ENCODE measurements around the gene TMEM132D.

TMEM132D gene

GRCh38 chr12:129927316-129927900 is 23.6 kb upstream of the TMEM132D start:
- no peaks in the 10 kb centered on the region for H3K36me3 Mint-ChIP-seq (ENCODE audit: low read depth)
- H3K4me1 Mint-ChIP-seq, result no peaks in the 10 kb centered on the region
- H3K9me3 Mint-ChIP-seq, result no peaks in the 10 kb centered on the region
- peaks cover 7% of the 10 kb centered on the region for H3K27me3 Mint-ChIP-seq (ENCODE audit: low read depth)
- H3K4me3 Mint-ChIP-seq, result no peak overlapping the region
- no peak overlapping the region for H3K27ac Mint-ChIP-seq
- TF ChIP-seq CTCF (IDR thresholded peaks at IDR 0.05; ENCODE audit: unreplicated experiment in 3 of 3), result no peak

- Mint-ChIP-seq H3K9me3 (no peaks in the 10 kb centered on the region), H3K4me3 (no peak overlapping the region), H3K4me1 (peaks cover 5% of the 10 kb centered on the region), H3K27me3 (ENCODE audit: low read depth) (peaks cover 84% of the 10 kb centered on the region), H3K36me3 (ENCODE audit: low read depth) (no peaks in the 10 kb centered on the region), H3K27ac (no peak overlapping the region)
- TF ChIP-seq CTCF (IDR thresholded peaks at IDR 0.05; ENCODE audit: unreplicated experiment in 3 of 3), result peak; percentile 85 to 95 (median 91)
These were observed 7.7 kb upstream of the TMEM132D start for GRCh38 chr12:129911428-129912049.

- Mint-ChIP-seq H3K27ac (no peak overlapping the region), H3K27me3 (ENCODE audit: low read depth) (peaks cover 96% of the 10 kb centered on the region), H3K4me3 (no peak overlapping the region), H3K4me1 (peaks cover 16% of the 10 kb centered on the region), H3K36me3 (ENCODE audit: low read depth) (no peaks in the 10 kb centered on the region), H3K9me3 (no peaks in the 10 kb centered on the region)
- TF ChIP-seq CTCF (IDR thresholded peaks at IDR 0.05; ENCODE audit: unreplicated experiment in 3 of 3), result no peak
These were observed 5.5 kb upstream of the TMEM132D start for GRCh38 chr12:129909051-129910020.

GRCh38 chr12:129903092-129903945 is 506 bp downstream of the TMEM132D start:
- no peaks in the 10 kb centered on the region for H3K9me3 Mint-ChIP-seq
- no peaks in the 10 kb centered on the region for H3K36me3 Mint-ChIP-seq (ENCODE audit: low read depth)
- peak overlapping the region; percentile 75 to 83 (median 77) for H3K4me3 Mint-ChIP-seq
- no peak overlapping the region for H3K27ac Mint-ChIP-seq
- H3K27me3 Mint-ChIP-seq (ENCODE audit: low read depth), result peaks cover 79% of the 10 kb centered on the region
- TF ChIP-seq CTCF (IDR thresholded peaks at IDR 0.05; ENCODE audit: unreplicated experiment in 3 of 3), result no peak
- peaks cover 17% of the 10 kb centered on the region for H3K4me1 Mint-ChIP-seq

- Mint-ChIP-seq H3K36me3 (ENCODE audit: low read depth) (no peaks in the 10 kb centered on the region), H3K27me3 (ENCODE audit: low read depth) (peaks cover 71% of the 10 kb centered on the region), H3K9me3 (no peaks in the 10 kb centered on the region), H3K4me3 (peak overlapping the region; percentile 75 to 83 (median 77)), H3K27ac (no peak overlapping the region), H3K4me1 (peaks cover 17% of the 10 kb centered on the region)
- TF ChIP-seq CTCF (IDR thresholded peaks at IDR 0.05; ENCODE audit: unreplicated experiment in 3 of 3), result no peak
These were observed 1.3 kb downstream of the TMEM132D start for GRCh38 chr12:129902371-129903091.

Measured in nephron (organoid).